ENCODE measurements around the gene GRP.

GRP gene

DNA sequence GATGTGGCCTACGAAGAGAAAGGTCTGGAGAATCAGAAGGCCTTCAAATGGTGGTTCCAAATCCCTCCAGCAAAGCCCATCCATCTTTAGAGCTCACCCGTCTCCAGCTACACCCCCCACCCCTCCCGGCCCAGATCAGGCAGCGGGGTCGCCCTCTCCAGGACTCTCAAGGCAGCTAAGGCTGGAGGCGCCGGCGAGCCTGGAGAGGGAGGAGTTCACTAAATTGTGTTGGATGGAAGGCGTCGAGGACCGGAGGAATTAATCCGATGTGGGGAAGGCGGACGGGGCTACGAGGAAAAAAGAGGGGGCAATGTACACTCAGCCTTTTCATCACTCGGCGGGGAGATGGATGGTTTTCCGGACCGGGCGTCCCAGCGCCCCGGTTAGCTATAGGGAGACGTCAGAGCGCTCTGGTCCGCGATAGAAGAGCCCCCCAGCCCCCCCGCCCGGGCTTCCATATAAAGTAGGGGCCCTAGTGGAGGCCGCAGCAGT, at the start of gene GRP:
GRP (plus strand) TSS at position 487 of the 492 bp plus-strand sequence. CDS start 108 bp downstream, outside the sequence.
- no peak for DNase-seq (ENCODE audit: low read depth in 2 of 2)

DNA sequence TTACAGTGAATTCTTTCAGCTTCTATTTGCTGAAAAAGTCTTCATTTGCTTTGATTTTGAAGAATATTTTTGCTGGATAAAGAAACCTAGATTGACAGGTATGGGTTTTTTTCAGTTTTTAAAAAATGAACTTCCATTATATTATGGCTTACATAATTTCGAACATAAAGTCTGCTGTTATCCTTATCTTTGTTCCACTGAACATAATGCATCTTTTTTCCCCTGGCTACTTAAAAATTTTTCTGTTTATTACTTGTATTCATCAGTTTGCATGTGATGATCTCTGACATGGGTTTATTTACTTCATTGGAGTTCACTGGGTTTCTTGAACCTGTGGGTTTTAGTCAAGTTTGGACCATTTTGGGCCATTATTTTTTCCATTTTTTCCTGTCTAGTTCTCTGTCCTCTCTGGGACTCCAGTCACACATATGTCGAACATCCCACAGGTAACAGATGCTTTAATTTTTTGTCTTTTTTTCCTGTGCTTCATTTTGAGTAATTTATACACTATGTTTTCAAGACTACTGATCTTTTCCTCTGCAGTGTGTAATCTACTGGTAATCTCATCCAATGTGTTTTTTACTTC, 47.2 kb upstream of the GRP start:
- no peak for DNase-seq (ENCODE audit: low read depth in 2 of 2)

DNA sequence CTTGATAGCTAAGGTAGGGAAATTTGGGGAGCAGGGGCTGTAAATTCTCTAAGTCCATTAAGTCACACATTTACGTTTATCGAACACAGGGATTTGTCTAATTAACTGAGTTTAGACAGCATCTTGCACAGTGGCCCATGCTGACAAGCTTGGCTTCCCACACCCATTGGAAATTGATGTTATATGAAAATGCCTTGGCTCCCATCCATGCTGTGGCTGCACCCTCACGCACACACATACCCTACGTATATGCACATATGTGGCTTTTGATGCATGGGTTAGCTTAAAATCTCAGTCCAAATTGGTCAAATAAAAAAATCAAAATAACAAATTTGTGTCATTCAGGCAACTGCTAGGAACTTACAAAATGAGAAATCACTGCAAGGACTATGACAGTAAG, 42.5 kb upstream of the GRP start:
- no peak for DNase-seq (ENCODE audit: low read depth in 2 of 2)

DNA sequence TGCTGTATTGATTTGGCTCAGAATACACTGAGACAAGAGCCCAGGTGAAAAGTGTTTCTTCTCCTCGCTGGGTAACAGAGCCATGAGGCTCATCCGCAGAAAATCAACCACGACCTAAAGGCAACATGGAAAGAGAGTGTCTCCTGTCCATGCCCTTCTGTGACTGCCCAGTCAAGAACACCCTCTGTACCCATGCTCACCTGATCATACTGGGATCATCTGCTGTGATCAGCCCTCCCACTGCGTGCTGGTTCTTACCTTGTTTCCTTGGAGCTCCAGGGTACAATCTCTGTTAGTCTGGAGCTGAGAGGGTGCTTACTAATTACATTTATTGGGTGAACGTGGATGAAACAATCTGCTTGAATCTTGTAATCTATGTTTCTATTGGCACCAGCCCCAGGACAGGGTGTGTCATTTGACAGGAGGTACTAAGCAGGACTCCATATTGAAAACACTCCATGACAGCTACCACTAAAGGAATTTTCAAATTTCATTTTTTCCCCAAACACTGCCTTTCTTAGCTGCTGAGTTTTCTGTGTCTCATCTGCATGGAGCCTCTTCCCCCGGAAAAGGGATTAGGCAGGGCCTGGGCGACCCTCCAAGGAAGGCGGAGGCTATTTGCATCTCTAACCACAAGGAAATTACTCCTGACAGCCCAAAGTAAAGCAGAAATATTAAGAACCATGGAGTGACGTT, 39.7 kb upstream of the GRP start:
- no peak for DNase-seq (ENCODE audit: low read depth in 2 of 2)

DNA sequence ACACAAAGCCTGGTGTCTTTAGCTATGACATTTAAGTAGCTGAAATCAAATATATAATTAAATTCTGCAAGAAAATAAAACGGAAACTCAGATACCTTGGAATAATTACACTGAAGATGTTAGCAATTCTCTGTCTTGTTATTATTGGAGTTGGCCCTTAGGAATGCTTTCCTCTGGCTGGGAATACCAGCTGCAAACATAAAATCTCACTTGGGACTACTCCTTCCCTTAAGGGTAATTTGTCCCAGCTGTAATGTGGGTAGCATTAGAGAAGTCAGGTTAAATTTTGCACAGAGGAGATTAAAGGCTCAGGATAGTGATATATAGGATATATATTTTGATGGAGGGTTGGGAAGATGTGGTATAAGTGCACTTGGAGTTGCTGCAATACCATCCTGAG, 37.3 kb upstream of the GRP start:
- DNase-seq (ENCODE audit: low read depth in 2 of 2): no peak

DNA sequence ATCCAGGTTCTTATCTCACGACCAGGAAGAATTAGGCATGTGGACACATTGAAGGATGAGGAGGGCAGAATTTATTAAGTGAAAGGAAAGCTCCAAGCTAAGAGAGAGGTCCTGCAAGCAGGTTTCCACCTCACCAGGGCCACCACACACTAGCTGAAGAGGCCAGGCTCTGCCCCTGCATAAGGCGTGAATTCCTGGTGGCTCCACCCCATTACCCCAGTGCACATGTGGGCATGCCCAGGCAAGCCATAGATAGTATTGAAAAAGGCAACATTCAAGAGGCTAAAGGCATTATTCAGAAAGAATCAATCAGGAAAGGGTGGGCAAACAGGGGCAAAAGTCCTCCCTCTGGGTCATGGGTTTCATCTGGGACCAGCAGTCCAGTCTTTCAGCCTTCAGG, 30.9 kb upstream of the GRP start:
- DNase-seq (ENCODE audit: low read depth in 2 of 2): no peak

DNA sequence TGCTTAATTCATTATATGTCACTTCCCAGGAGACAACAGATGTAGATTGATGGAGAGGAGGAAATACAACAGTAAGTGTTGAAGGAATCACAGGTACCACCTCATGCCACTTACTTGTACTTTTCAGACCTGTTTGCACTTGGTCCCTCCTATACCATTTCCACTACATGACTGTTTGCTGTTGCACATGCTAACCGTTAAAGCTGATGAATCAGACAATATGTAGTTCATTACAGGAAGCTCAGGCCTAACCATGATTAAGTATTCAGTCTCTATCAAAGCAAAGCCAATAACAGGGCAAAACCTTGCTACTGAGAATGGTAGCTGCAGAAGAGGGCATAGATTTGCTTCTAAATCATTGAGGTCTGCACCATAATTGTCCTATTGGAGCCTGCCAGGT, 30.2 kb upstream of the GRP start:
- DNase-seq (ENCODE audit: low read depth in 2 of 2): no peak

DNA sequence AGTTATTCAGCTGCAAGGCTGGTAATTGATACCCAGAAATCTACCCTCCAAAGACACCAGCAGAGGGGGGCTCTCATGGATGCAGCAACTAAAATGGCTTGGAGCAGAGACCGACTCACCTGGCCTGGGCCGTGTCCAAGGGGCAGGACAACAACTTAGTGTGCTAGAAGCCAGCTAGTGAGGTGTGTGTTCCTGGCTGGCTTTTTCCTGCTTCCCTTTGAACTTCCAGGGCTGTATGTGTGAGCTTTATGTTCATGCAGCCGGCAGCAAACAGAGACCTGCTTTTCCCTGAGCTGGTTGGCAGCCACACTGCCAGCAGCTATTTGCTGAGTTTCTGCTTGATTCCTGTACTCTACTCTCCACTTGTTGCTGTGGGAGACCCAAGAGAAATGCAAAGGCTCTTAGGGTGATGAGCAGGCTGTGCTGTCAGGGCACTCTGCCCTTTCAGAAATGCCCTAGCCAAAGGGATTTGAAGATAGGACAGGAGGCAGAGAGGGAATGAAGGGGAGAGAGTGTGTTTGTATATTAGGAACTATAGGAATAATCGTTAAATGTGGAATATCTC, 23.7 kb upstream of the GRP start:
- no peak for DNase-seq (ENCODE audit: low read depth in 2 of 2)

DNA sequence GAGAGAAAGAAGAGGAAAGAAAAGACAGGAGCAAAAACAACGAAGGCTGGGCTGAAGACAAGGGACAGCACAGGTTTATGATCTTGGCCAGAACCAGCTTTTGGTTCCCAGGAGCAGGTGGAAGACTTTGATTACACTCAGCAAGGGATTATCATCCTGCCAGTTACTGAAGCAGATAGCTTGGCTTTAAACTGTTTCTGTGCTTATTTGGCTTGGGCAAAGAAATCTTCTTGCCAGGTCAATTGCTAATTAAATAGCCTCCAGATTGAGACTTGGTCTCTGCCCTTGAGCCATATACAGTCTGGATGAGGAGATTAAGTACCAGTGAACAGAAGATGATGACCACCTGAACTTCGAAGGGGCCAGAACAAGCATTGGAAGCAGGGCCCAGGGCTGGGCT, 22.3 kb upstream of the GRP start:
- DNase-seq (ENCODE audit: low read depth in 2 of 2): no peak

DNA sequence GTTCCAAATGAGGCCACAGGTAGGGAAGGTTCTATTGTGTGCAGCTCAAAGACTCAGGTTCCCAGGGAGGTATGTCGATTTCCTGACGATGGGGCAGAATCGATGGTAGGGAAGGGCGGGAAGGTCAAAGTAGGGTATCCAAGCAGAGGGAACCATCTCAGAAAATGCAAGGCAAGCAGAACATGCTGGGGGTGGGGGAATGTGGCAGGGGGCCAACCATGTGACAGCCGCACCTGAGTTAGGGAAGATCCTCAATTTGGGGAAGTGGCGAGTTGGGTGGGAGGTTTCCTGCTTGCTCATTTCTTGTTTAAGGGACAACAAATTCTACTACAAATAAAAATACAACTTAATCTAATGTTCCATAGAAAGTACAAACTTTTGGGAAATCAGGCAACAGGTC, 21.7 kb upstream of the GRP start:
- no peak for DNase-seq (ENCODE audit: low read depth in 2 of 2)

DNA sequence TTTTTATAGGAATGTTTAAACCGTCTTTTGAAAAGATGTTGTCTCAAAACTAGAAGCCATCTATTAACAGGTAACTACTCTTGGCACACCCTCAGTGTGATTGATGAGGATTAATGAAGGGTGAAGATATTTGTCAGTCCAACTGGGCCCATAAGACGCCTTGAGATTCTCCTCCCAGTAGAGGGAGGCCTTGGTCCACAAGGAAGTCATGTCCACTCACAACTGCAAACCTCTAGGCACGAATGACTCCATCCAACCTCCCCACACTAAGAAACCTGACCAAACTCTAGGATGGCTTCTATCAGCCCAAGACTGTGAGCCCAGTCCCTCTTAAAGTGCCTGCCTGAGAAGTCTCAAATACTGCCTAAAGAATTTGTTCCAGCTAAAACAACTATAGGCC, 19.2 kb upstream of the GRP start:
- no peak for DNase-seq (ENCODE audit: low read depth in 2 of 2)

DNA sequence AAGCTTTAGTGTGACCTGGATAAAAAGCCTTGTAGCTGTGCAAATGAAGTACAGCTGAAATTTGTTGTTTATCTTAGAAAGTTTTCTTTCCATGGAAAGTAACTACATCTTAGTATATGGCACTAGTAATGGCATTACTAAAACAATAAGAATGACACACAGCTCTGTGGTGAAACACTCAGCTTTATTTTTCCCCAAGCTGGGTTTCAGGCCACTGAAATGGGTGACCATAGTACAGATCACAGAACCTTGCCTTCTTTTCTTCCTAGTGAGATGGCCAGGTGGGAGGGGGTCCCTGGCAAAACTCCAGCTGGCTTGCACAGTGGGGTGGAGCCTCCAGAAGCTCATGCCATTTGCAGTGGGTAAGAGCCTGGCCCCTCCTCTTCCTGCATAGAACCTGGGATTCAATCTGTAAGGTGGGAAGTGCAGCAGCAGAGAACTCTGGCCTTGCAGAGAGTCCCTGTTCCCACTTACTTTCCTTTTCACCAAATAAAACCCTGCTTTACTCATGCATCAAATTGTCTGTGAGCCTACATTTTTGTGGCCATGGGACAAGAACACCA, 17.6 kb upstream of the GRP start:
- DNase-seq (ENCODE audit: low read depth in 2 of 2): no peak

DNA sequence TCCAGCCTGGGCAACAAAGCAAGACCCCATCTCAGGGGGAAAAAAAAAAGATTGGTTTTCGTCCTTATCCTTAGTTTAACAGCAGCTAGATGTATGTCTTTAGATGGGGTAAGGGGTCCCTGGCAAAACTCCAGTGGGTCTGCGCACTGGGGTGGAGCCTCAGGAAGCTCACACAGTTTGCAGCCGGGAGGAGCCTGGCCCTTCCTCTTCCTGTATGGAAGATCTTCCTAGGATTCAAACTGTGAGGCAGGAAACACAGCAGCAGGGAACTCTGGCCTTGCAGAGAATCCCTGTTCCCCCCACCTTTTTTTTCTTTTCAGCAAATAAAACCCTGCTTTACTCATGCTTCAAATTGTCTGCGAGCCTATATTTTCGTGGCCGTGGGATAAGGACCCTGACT, 12.5 kb upstream of the GRP start:
- no peak for DNase-seq (ENCODE audit: low read depth in 2 of 2)

DNA sequence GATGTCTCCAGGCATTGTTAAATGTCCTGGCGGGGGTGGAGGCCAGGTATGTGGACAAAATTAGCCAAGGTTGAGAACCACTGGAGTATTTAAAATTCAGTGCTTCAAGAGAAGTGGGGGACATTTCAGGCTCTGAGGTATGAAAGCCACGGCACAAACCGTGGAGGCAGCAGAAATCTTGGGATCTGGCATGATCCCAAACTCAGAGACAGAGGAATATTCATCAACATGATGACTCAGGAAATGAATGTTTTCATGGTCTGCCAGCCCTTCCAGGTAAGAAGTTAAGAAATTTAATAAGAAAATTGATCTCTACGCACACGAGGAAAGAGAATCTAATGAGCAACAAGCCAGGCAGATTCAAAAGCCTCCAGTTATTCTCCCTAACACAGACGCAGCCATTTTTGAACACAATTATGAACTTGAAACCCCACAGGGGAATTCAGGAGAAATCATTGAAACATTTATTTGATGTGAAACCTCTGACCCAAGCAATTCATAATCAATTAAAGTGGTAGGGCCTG, 11.3 kb upstream of the GRP start:
- no peak for DNase-seq (ENCODE audit: low read depth in 2 of 2)

DNA sequence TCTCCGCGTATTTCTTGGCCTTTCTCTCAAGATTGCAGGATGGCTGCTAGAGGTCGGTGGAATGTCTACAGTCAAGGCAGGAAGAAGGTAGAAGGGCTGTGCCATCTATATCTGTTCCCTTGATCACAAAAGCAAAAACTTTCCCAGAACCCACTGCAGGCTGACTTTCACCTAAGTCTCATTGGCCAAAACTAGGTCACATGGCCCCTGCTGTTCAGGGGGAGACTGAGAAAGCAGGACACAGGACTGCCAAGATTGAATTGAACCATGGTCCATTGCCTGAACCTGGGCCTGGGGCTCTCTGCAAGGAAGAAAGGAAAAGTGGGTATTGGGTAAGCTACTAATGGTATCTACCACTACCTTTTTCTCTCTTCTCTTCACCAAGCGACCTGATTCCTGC, 9.7 kb upstream of the GRP start:
- DNase-seq (ENCODE audit: low read depth in 2 of 2): no peak

DNA sequence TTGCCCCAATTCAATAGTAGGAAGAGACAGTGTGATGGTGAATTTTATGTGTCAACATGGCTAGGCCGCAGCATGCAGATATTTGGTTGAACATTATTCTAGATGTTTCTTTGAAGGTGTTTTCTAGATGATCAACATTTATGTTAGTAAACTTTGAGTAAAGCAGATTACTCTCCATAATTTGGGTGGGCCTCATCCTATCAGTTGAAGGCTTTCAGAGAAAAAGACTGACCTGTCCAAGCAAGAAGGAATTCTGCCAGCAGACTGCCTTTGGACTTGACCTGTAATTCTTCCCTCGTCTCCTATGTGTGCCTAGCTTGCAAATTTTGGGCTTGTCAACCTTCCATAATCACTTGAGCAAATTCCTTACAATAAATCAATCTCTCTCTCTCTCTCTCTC, 8.3 kb upstream of the GRP start:
- no peak for DNase-seq (ENCODE audit: low read depth in 2 of 2)

DNA sequence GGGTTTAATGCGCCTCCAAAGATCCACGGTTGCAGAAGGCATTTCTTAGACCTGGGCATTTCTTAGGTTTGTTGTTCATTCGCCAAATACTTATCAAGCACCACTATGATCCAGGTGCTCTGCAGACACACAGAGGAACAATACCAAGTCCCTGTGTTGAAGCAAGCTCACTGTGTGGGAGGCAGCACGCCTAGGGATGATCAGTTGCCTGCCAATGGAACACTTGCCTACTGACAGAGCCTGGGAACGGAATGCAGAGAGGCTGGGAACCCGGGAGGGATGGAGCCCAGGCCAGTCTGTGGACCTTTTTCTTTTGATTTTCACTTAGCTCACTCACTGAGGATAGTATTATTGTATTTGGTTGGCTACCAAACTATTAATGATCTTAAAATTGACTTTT, 1.9 kb upstream of the GRP start:
- DNase-seq (ENCODE audit: low read depth in 2 of 2): no peak

DNA sequence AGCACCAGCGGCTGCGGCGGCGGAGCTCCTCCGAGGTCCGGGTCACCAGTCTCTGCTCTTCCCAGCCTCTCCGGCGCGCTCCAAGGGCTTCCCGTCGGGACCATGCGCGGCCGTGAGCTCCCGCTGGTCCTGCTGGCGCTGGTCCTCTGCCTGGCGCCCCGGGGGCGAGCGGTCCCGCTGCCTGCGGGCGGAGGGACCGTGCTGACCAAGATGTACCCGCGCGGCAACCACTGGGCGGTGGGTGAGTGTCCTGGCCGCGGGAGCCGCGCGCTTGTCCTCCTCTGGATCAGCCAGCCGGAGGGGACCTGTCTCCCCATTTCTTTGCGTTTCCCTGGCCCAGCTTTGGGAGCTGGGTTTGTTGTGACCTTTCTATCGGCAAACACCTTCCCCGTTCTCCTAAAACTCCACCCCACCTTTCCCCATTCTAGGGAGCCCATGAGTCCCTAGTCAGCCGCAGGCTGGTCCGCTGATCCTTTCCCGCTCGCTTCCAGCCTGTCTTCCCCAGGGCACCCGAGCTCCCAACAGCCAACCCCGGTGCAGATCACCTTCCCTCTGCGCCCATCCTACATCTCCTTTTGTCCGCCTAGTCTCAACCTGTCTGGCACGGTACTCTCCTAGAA, 316 bp downstream of the GRP start:
- DNase-seq (ENCODE audit: low read depth in 2 of 2): no peak

DNA sequence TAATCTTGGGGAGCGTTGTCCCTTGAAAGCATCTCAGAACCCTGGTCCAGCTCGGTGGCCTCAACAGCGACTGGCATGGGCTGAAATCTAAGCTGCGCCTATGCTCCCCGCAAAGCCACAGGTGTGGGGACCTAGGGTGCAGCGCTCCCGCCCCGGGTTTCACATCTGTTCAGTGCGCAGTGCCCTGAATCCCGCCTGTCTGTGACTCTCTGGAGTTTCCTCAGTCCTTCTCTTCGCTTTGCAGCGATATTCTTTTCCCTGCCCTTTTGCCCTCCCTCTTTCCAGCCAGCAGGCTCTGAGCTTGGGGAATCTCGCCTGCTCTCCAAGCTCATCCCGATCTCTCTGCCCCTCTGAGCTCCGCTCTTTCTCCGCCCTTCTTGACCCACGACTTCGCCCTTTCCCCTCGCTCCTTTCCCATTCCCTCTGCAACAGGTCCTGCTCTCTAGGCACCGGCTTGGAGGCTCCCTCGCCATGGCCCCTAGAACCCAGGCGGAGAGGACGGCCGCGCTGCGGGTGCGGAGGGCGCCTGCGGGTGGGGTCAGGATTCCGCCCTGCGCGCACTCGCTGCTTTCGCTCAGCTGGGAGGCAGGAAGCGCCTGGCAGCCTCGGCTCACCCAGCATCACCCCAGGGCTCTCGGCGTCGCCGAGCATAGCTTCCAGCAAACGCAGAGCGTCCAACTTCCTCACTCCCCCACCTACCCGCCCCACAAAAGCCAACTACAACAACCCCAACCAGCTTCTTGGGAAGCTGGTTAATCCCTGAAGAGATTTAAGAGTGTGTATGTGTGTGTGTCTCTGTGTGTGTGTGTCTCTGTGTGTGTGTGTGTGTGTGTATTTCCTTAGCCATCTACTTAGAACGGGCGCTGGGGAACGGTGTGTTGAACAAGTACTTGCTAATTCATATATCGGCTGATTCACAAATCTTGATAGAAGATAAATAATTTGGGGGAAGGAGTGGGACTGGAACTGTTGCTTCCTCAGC, 1.1 kb downstream of the GRP start:
- DNase-seq (ENCODE audit: low read depth in 2 of 2): no peak

DNA sequence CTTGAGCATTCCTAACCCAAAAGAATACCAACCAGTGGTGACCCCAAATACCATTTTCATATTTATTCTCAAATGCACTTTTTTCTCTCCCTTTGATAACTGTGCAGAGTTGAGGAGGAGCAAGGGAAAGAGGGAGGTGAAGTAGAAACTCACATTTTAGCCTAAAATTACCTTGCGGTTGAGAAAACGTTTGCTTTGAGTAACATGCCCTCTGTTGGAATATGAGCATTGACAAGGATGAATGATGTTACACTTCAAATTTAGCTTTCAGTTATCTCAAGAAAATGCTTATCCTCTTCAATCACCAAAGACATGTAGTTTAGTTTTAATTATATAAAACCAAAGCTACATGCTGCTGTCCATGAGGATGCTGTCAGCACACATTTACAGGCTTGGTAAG, 2.4 kb downstream of the GRP start:
- no peak for DNase-seq (ENCODE audit: low read depth in 2 of 2)

DNA sequence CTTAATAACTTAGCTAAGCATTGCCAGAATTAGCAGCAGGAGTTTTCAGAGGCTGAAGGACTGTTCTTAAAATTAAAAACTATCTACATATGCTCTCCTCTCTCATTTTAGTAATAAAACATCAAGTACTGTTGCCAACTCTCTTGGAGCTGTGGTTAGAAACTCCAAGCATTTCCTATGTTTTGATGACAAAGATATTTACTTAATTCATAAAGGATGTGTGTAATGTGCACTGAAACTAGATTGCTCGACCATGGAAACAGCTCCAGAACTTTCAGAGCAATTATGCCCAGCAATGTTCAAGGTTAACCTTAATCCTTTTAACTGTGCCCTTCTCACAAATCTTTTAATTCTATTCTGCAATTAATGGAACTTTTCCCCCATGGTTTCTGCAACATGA, 8.4 kb downstream of the GRP start:
- no peak for DNase-seq (ENCODE audit: low read depth in 2 of 2)

All from stimulated activated CD8-positive, alpha-beta memory T cell treated with anti-CD3 and anti-CD28 coated beads, Interleukin-7, amount 100 ng/mL, for 1 hour (primary cell).